Endothelial cell of umbilical vein (primary cell): ENCODE results near the gene PXN. TPM values are rescaled to one million over a fixed set of nuclear protein-coding genes. Genes with fewer than 3 reads are reported as not detected.
A peak's percentile ranks its signal among the peaks of the same experiment; 100 is the strongest.

Experiments
- BruUV-seq: library from RNA; stranded (reverse); fragments of 400-500 nt; replicated peaks from 2 replicates; lab custom pipeline; 2021; lab: Mats Ljungman, UMichigan
- CTCF ChIA-PET: fragments of 300-600, 350-600 bp; sonication (Branson Sonifier 250); formaldehyde crosslinking; loops from one replicate; lab custom pipeline; 2021; ENCODE audit warnings: antibody characterized with exemption, inconsistent platforms; lab: Charles Lee
- POLR2A ChIA-PET: fragments of 300-600, 350-600 bp; sonication (Branson Sonifier 250); formaldehyde crosslinking; loops from one replicate; lab custom pipeline; 2021; ENCODE audit warnings: antibody characterized with exemption, inconsistent platforms; lab: Charles Lee
- DNase-seq: peaks from one replicate; pipeline ENCODE4 v3.0.0-alpha.2; 2011; ENCODE audit warnings: low read depth, low spot score
- FAIRE-seq: peaks from 2 replicates; lab custom pipeline; 2011; peaks lifted over from hg19 to GRCh38; lab: Jason Lieb, UNC
- H2AFZ ChIP-seq: 2 replicates; pipeline ENCODE4 v1.6.0; 2012; ENCODE audit warnings: low read depth, low read length, control low read depth, inconsistent platforms
- H3K27ac ChIP-seq: 2 replicates; pipeline ENCODE4 v1.5.1; 2011; ENCODE audit warnings: low read depth, mild to moderate bottlenecking, control low read depth, low read length, moderate library complexity; ENCODE audit not compliant: insufficient read depth
- H3K27me3 ChIP-seq, 2 experiments: 2 replicates each; pipeline versions ENCODE4 v1.6.0 to v1.6.1; 2011; ENCODE audit warnings: low read length in 2 of 2, mixed read lengths in 1 of 2; ENCODE audit not compliant: control insufficient read depth in 2 of 2, insufficient read depth in 2 of 2
- H3K36me3 ChIP-seq, 2 experiments: 2 replicates in 1 of 2; 3 replicates in 1 of 2; pipeline ENCODE4 v1.5.1; 2011; ENCODE audit warnings: low read length in 2 of 2, mild to moderate bottlenecking in 1 of 2, moderate library complexity in 1 of 2; ENCODE audit not compliant: control insufficient read depth in 2 of 2, insufficient read depth in 2 of 2; ENCODE audit errors: extremely low read depth in 1 of 2
- H3K4me1 ChIP-seq: 3 replicates; pipeline ENCODE4 v1.5.1; 2011; ENCODE audit warnings: mild to moderate bottlenecking, low read length; ENCODE audit not compliant: control insufficient read depth, insufficient read depth; ENCODE audit errors: extremely low read depth
- H3K4me2 ChIP-seq: 2 replicates; pipeline ENCODE4 v1.6.1; 2011; ENCODE audit warnings: low read length, control low read depth, mixed read lengths; ENCODE audit not compliant: insufficient read depth
- H3K4me3 ChIP-seq, 3 experiments: fragments of 200-600 bp in 1 of 3; sonication (generic), shearing (Covaris generic) in 1 of 3; replicated peaks in 1 of 3; 2 replicates each; pipeline ENCODE4 v1.5.1; 2011 to 2016; ENCODE audit warnings: control low read depth in 3 of 3, low read length in 3 of 3, mild to moderate bottlenecking in 2 of 3, inconsistent platforms in 1 of 3, low read depth in 1 of 3, moderate library complexity in 1 of 3; ENCODE audit not compliant: insufficient read depth in 1 of 3
- H3K79me2 ChIP-seq: 2 replicates; pipeline ENCODE4 v1.6.0; 2012; ENCODE audit warnings: low read length, inconsistent platforms; ENCODE audit not compliant: control insufficient read depth, insufficient read depth
- H3K9ac ChIP-seq: replicated peaks from 2 replicates; pipeline ENCODE3; 2011; ENCODE audit warnings: low read length, control low read depth; ENCODE audit not compliant: insufficient read depth; ENCODE audit errors: extremely low read depth
- H3K9me1 ChIP-seq: replicated peaks from 3 replicates; pipeline ENCODE4 v1.6.0; 2011; ENCODE audit warnings: mild to moderate bottlenecking, low read length; ENCODE audit not compliant: control insufficient read depth, insufficient read depth; ENCODE audit errors: extremely low read depth
- H3K9me3 ChIP-seq: replicated peaks from 2 replicates; pipeline ENCODE4 v1.5.1; 2012; ENCODE audit warnings: low read length, inconsistent platforms; ENCODE audit not compliant: control insufficient read depth, insufficient read depth
- H4K20me1 ChIP-seq: replicated peaks from 2 replicates; pipeline ENCODE3; 2011; ENCODE audit warnings: mild to moderate bottlenecking, low read length; ENCODE audit not compliant: control insufficient read depth, insufficient read depth; ENCODE audit errors: extremely low read depth
- GATA2 ChIP-seq: IDR thresholded peaks from 2 replicates; pipeline ENCODE4 v1.7.0; 2011; ENCODE audit warnings: low read depth, mild to moderate bottlenecking, moderate library complexity, mixed read lengths, low read length; ENCODE audit not compliant: insufficient read length, insufficient read depth
- MAX ChIP-seq: IDR thresholded peaks from 2 replicates; pipeline ENCODE4 v1.6.1; 2011; ENCODE audit not compliant: insufficient read depth, insufficient read length
- POLR2A ChIP-seq: IDR thresholded peaks from 2 replicates; pipeline ENCODE4 v1.6.1; 2012; ENCODE audit warnings: low read depth, mild to moderate bottlenecking, control low read depth, low read length
- POLR2AphosphoS5 ChIP-seq: IDR thresholded peaks from 2 replicates; pipeline ENCODE4 v1.6.1; 2012; ENCODE audit warnings: low read depth, mild to moderate bottlenecking, control low read depth, low read length, moderate library complexity; ENCODE audit not compliant: insufficient read depth
- dilution Hi-C: fragments of 300-500 bp; cut with MboI; formaldehyde crosslinking; loops from one replicate; pipeline ENCODE4 v1.15.0; 2019; ENCODE audit warnings: low sequenced_read_pairs; ENCODE audit not compliant: extremely low pct_ligation_motif_present
- intact Hi-C: fragments of 100-400 bp; cut with micrococcal nuclease; formaldehyde crosslinking; loops from one replicate; pipeline ENCODE4 v1.10.0; 2022
- polyA plus RNA-seq, 4 experiments: library from polyadenylated mRNA; depleted of rRNA in 3 of 4; stranded (reverse) in 3 of 4; unstranded in 1 of 4; fragments of >200 nt; gene quantifications; 2 replicates each; pipeline versions ENCODE4 v1.2.1 to v1.2.3, GENCODE V29; 2011 to 2012; ENCODE audit warnings: missing spikeins in 1 of 4
- total RNA-seq: library from RNA; stranded (reverse); gene quantifications from 2 replicates; pipeline ENCODE4 v1.2.3, GENCODE V29; 2021

PXN gene
- total and polyA plus RNA-seq, 2 donors (not counting 3 experiments of a cell fraction or from before 2014, with no cell fraction given) = 132 to 258 TPM

- H3K9me1 ChIP-seq = no peaks in the 10 kb centered on the region
- H3K9ac ChIP-seq = peak overlapping the region; percentile 94
- peak overlapping the region; percentile 58 for H3K27ac ChIP-seq
- no TSS peak for BruUV-seq
- no peak for FAIRE-seq
- no peaks in the 10 kb centered on the region for H3K9me3 ChIP-seq
- peaks cover 49% of the 10 kb centered on the region for H3K4me1 ChIP-seq
- peak overlapping the region; percentile 91 for H3K4me2 ChIP-seq
- dilution Hi-C loops (no loop called here), intact Hi-C loops (loop anchor here (1.0 to 2.0 kb wide), 5 partner anchors 8 to 64 kb away; partner anchors contain the start of genes RNU4-2 and RPLP0)
- H3K79me2 ChIP-seq = peaks cover 55% of the 10 kb centered on the region
- H3K27me3 ChIP-seq = no peaks in the 10 kb centered on the region
- no peak for DNase-seq
- H2AFZ ChIP-seq = no peak overlapping the region
- CTCF ChIA-PET = interaction anchor here (0.6 to 33.5 kb wide), 26 partner anchors 10 to 1492 kb away, joined by 3 to 1402 read pairs (median 6); partner anchors contain the start of genes RNU4-2, RPLP0 and SIRT4
- H3K36me3 ChIP-seq = no peaks in the 10 kb centered on the region
- POLR2A ChIA-PET = interaction anchor here (0.5 to 8.9 kb wide), 8 partner anchors 8 to 64 kb away, joined by 4 to 88 read pairs (median 26); partner anchors contain the start of genes RNU4-1, RNU4-2 and RPLP0
- TF ChIP-seq POLR2AphosphoS5 (peak; percentile 27), POLR2A (peak; percentile 61), GATA2 (no peak), MAX (no peak)
- H3K4me3 ChIP-seq = peak overlapping the region; percentile 60 to 91 (median 65)
- no peaks in the 10 kb centered on the region for H4K20me1 ChIP-seq
Observed at GRCh38 chr12:120264904-120265472, 542 bp downstream of the PXN start.
